IPS-18c (cell line): Measurements from ENCODE around the gene VN1R5.
"Not testable (repeated sequence)": the region's sequence is repeated elsewhere in the genome, so short reads cannot be mapped to it uniquely, and the experiment has no call there.

ENCODE experiments used
- H3K4me3 ChIP-seq: 2 replicates; pipeline ENCODE4 v1.7.0; 2013; ENCODE audit warnings: low read depth, mild to moderate bottlenecking, low read length, moderate library complexity; ENCODE audit not compliant: insufficient read depth
- H3K9me3 ChIP-seq: one replicate; pipeline ENCODE4 v1.6.1; 2013; ENCODE audit warnings: mild to moderate bottlenecking, low read length, moderate library complexity; ENCODE audit not compliant: control insufficient read depth, insufficient read depth

Gene VN1R5

DNA sequence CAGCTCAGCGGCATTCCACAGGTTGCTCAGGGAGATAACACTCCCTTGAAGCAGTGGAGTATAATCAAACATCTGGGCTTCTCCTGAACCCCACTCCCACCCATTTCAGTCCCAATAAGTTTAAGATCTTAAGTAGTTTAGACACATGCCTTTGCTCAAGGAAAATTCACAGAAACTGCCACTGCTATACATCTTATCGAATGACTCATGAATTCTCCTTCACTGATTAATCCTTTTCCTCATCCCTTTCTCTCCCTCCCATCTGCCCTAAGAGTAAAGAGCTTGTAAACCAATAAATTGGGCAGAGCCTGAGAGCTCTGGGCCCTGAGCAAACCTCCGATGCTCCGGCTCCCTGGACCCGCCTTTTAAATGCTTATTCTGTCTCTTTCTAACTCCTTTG lies 10.2 kb downstream of the VN1R5 start:
- Histone ChIP-seq H3K9me3 (peaks cover 2% of the 10 kb centered on the region), H3K4me3 (no peak overlapping the region)

DNA sequence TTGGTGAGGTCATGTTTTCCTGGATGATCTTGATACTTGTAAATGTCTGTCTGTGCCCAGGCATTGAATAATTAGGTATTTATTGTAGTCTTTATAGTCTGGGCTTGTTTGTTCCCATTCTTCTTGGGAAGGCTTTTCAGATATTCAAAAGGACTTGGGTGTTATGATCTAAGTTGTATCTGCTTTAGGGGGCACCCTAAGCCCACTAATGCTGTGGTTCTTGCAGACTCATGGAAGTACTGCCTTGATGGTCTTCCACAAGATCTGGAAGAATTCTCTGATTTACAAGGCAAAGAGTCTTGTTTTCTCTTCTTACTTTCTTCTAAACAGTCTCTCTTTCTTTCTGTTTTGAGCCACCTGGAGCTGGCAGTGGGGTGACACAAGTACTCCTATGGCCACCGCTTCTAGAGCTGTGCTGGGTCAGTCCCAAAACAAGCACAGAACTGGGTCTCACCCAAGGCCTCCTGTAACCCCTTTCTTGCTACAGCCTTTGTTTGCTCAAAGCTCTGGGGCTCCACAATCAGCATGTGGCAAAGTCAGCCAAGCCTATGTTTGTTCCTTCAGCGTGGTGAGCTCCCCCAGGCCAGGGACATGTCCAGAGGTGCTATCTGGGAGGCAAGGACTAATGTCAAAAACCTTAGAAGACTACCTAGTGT lies 12.6 kb downstream of the VN1R5 start:
- Histone ChIP-seq H3K9me3 (peaks cover 2% of the 10 kb centered on the region), H3K4me3 (no peak overlapping the region)

DNA sequence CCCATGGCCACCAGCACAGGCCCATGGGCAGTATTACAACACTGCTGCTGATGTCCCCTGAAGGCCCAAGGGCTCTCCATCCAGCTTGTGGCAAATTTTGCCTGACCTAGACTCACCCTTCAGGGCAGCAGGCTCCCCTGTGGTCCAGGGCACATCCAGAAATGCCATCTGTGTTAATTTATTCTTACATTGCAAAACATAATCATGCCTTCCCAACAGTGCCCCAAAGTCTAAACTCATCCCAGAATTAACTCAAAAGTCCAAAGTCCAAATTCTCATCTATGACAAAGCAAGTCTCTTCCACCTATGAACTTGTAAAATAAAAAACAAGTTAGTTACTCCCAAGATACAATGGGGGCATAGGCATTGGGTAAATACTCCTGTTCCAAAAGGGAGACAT lies 13.3 kb downstream of the VN1R5 start:
- peaks cover 2% of the 10 kb centered on the region for H3K9me3 ChIP-seq
- no peak overlapping the region for H3K4me3 ChIP-seq

DNA sequence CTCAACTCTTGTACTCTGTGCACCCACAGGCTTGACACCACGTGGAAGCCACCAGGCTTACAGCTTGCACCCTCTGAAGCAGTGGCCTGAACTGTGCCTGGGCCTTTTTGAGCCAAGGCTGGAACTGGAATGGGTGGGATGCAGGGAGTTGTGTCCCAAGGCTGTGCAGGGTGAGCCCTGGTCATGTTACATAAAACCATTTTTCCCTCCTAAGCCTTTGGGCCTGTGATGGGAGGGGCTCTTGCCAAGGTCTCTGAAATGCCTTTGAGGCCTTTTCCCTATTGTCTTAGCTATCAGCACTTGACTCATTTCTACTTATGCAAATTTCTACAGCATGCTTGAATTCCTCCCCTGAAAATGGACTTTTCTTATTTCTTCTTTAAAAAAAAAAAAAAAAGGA lies 14.1 kb downstream of the VN1R5 start:
- Histone ChIP-seq H3K4me3 (no peak overlapping the region), H3K9me3 (peaks cover 2% of the 10 kb centered on the region)

DNA sequence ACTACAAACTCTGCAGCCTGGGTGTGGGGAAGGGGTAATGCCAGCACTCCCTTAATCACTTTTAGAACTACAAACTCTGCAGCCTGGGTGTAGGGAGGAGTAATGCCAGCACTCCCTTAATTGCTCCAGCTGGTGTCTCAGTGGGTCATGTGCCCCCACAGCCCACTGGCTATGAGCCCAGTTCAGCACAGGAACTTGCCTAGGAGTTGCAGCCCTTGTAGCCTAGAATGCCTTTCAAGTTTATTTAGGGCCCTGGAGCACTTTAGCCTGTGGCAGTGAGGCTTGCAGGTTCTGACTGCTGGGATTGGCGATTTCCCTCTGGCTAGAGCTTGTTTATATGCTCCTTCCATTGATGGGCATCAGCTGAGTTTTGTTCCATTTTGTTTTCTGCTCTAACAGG lies 17.1 kb downstream of the VN1R5 start:
- H3K4me3 ChIP-seq = no peak overlapping the region
- H3K9me3 ChIP-seq = peaks cover 2% of the 10 kb centered on the region

DNA sequence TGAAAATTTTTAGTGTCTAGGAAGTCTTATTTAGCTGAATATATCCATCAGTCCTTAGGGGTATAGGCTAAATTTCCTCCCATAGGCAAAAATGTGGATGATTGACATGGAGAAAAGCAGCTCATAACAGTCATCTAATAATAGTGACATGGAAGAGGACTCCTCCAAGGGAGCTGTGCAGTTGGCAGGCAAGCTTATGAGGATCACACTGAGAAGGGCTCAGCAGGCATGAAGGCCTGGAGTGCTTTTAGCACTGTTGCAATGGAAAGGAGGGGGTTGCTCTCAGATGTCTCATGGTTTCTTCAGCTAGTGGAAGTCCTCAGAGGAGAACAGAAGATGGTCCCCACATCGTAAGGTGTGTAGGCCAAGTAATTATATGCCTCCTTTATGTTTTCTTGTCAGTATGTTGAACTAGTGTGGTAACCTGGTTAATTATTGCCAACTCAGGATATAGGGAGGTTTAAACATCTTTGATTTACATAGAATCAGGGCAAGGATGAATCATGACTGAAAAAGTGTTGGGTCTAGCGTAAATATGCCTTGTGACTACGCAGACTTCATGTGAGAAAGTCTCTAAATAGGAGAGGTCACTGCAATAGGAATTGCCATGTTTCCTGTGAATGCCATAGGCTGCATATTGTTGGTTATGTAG lies 18.9 kb downstream of the VN1R5 start:
- peaks cover 2% of the 10 kb centered on the region for H3K9me3 ChIP-seq

DNA sequence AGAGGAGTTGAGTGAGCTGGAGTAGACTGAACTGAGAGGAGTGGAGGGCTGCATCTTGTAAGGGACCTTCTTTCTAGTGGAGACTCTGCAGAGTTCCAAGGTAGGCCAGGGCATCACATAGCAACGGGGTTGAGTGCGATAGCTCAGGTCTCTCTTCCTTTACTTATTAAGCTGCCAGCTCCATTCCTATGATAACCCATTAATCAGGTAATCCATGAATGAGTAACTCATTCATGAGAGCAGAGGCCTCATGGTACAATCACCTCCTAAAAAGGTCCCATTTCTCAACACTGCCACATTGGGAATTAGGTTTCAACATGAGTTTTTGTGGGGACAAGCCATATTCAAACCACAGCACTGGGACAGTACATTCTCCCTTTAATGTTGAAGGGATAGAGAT lies 21.3 kb downstream of the VN1R5 start:
- H3K4me3 ChIP-seq = no peak overlapping the region

More for the DNA sequence above, 18.9 kb downstream of the VN1R5 start:
- H3K4me3 ChIP-seq = no peak overlapping the region

DNA sequence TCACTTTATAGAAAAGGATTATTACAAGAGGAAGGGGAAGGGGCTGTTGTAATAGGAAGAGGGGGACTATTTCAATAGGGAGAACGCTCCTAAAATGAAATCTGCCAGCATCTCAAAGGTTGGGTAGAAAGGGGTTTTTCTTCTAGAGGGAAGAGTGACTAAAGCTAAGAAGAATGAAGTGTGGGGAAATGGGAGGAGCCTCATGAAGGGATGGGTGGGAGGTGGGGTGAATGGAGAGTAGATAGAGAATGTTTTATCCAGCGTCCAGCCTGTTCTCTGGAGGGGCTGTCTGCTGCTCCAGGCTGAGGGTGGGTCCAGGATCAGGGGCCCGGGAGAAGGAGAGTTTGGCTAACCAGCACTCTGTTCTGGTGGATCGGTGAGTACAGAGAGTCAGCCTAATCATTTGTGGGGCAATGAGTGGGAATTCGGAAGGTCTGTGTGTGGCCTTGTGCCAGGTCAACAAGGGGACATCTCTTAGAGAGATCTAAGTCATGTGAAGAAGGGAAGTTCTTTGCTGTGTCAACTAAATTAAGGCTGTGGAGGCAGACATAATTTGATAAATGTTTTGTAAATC lies 25.2 kb downstream of the VN1R5 start:
- H3K9me3 ChIP-seq = no peaks in the 10 kb centered on the region
- no peak overlapping the region for H3K4me3 ChIP-seq

More for the DNA sequence above, 21.3 kb downstream of the VN1R5 start:
- no peaks in the 10 kb centered on the region for H3K9me3 ChIP-seq

DNA sequence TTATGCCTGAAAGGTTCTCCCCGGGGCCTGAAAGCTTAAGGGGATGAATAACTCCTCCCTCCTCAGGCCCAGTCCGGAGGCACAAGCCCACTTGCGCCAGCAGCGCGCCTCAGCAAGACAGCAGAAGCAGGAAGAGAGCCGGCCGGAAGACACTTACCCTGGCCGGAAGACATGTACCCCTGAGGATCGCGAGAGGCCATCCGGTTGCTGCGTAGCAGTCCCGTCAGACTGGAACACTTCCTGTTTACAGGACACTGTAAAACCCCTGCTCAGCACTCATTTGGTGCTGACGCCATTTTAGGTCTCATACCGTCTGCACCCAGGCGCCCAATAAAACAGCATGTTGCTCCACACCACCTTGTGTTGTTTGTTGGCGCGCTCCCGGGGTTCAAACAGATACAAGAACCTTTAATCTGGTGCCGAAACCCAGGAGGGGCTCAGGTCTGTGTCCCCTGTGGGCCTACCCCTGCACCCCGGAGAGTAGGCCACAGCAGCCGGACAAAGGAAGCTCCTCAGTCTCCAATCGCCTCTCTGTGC lies 30.3 kb downstream of the VN1R5 start:
- Histone ChIP-seq H3K9me3 (peaks cover 2% of the 10 kb centered on the region), H3K4me3 (no peak overlapping the region)

DNA sequence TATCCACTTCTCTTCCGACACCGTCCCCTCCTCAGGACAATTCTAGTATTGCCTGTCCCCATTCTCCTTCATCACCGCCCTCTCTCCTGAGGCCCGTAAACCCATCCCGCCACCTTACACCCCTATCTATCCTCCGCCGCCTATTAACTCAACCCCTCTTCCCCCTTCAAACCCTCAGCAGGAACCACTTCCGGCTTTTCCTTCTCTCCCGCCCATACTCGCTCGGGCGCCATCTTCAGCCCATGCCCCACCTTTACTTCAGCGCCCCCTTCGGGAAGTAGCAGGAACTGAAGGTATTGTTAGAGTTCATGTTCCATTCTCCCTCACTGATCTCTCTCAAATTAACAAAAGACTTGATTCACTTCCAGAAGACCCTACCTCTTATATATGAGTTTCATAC lies 31.6 kb downstream of the VN1R5 start:
- Histone ChIP-seq H3K9me3 (peaks cover 4% of the 10 kb centered on the region), H3K4me3 (no peak overlapping the region)

DNA sequence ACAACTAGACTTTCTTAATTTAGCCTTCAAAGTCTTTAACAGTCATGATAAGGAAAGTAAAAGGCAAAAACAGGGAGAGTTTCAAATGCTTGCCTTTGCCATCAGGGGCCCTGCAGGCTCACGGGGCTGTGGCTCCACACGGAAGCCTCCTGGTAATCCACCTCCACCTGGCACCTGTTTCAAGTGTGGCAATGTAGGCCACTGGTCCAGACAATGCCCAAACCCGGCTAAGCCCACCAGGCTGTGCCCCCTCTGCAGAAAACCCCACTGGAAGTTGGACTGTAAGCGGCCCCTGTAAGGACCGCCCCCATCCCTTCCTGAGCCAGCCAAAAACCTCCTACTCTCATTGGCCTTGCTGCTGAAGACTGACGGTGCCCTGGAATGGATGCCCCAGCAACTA lies 32.5 kb downstream of the VN1R5 start:
- H3K9me3 ChIP-seq = peaks cover 4% of the 10 kb centered on the region
- no peak overlapping the region for H3K4me3 ChIP-seq

DNA sequence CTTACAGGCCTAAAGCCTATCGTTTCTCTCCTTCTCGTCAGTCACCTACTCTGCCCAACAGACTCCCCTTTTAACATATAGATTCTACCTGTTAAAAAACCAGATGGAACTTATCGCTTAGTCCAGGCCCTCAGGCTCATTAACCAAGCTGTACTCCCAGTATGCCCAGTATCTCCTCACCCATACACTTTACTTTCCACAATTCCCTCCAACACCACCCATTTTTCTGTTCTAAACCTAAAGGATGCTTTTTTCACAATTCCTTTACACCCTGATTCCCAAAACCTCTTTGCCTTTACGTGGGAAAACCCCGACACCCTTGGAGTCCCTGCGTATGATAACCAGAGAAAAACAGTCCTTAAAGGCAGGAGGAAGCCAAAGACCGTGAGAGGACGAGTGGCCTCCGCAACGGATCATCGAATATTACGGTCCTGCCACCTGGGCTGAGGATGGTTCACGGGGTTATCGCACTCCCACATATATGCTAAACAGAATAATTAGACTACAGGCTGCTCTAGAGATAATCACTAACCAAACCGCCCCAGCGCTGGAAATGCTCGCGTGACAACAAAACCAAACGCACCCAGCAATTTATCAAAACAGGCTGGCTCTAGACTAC lies 33.5 kb downstream of the VN1R5 start:
- H3K4me3 ChIP-seq, H3K9me3 ChIP-seq: not testable (repeated sequence)

DNA sequence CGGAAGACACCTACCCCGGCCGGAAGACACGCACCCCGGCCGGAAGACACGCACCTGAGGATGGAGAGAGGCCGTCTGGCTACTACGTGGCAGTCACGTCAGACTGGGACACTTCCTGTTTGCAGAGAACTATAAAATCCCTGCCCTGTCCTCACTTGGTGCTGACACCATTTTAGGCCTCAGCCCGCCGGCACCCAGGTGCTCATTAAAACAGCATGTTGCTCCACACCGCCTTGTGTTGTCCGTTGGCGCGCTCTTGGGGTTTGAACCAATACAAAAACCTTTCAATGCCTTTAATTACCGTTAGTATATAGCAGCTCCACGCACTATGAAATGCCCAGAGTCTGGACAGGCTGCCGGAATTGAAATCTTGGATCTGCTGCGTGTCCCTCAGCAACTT lies 34.7 kb downstream of the VN1R5 start:
- H3K4me3 ChIP-seq = no peak overlapping the region
- peaks cover 4% of the 10 kb centered on the region for H3K9me3 ChIP-seq

DNA sequence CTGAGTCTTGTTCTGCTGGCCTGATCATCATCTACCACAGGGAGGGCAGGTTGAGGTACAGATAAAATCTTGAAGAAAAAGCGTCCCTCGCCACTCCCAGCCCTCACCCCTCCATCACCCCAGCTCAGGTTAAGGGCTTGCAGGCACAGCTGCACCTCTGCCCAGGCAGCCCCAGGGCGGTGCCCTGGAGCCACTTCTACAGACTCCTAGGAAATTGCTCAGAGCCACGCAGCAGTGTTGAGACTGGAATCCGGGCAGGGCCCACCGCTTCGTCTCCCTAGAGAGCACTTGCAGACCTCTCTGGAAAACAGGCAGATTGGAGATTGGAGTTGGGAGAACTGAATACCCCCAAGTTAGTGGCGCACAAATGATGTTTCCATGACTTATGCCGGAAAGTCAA lies 35.3 kb downstream of the VN1R5 start:
- H3K4me3 ChIP-seq = no peak overlapping the region
- peaks cover 4% of the 10 kb centered on the region for H3K9me3 ChIP-seq

DNA sequence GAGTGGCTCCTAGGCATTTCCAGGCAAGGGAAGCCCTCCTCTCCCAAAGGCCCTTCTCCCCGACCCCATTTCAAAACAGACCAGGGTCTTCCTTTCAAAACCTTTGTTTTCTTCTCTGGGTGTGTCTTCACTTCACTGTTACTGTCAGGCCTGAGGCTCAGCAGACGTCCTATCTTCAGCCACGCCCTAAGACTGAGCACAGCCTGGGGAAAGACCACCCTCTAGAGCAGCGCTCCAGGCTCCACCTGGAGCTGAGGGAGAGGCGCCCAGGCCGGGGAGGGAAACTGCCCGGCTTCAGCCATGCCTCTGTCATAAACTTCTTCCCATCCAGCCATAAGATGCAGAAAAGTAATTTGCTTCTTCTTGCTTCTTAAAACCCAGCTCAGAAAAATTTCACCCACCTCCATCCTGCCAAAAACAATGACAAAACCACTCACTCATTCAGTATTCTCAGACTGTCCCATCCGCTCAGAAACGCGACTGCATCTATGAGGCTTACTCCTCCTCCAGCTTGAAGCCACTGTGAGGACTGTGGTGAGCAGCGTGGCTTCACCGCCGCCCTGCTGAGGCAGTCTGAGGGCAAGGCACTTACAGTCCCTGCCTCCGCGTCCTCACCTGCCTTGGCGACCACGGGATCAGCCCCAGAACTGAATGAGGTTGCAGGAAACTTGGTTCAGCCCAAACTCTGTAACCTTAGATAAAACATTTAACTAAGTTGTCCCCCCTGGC lies 36.1 kb downstream of the VN1R5 start:
- peaks cover 4% of the 10 kb centered on the region for H3K9me3 ChIP-seq
- no peak overlapping the region for H3K4me3 ChIP-seq

DNA sequence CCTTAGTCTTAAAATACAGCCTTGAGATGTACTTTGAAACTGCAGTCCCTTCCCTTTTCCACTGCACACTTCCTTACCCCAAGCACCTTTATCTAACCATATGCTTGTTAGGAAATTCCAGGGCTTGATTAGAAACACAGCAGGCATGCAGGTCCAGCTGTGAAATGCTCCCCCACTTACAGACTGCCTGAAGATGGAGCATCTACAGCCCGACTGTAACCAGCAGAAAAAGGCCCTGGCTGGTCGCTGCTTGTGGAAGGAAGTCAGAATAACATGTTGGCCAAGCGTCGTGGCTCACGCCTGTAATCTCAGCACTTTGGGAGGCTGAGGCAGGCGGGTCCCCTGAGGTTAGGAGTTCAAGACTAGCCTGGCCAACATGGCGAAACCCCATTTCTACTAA lies 37.2 kb downstream of the VN1R5 start:
- peaks cover 4% of the 10 kb centered on the region for H3K9me3 ChIP-seq
- H3K4me3 ChIP-seq = no peak overlapping the region

DNA sequence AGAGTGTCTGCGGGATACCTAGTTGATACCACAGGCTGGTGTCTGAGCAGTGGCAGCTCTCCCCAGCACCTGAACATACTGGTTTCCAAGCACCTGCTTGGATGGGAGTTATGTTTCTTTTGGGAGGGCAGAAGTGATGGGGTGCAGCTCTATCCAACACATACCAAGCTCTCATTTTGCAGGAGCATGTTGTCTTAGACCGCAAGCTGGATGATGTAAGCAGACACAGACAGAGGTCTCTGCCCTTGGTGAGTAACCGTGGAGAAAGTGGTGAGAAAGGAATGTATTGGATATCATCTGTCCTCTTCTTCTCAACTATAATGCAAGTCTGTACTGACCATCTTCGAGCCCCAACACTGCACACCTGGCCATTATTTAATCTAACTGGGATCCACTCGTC lies 38.4 kb downstream of the VN1R5 start:
- no peak overlapping the region for H3K4me3 ChIP-seq
- peaks cover 2% of the 10 kb centered on the region for H3K9me3 ChIP-seq
